Measurements from ENCODE around the gene ABCC11. TPM values are rescaled to one million over a fixed set of nuclear protein-coding genes. Genes with fewer than 3 reads are reported as not detected.

ABCC11 gene
- total RNA-seq, 2 donors from 2014 or later = not detected

- DNase-seq = no peak
- intact Hi-C loops (cut with DNase I) = no loop called here
Measured at GRCh38 chr16:48124266-48124665, 123.1 kb downstream of the ABCC11 start.

GRCh38 chr16:48123104-48123788 lies 124.1 kb downstream of the ABCC11 start:
- H3K9ac ChIP-seq (ENCODE audit: low read depth in 2 of 2, low read length in 2 of 2) = no peak overlapping the region
- TF ChIP-seq CTCF (IDR thresholded peaks at IDR 0.05) = no peak
- intact Hi-C loops (cut with DNase I) = no loop called here

More at GRCh38 chr16:48124266-48124665, 123.1 kb downstream of the ABCC11 start:
- H3K27me3 ChIP-seq = no peaks in the 10 kb centered on the region
- H3K36me3 ChIP-seq = no peaks in the 10 kb centered on the region
- no peak overlapping the region for H3K27ac ChIP-seq
- no peak for TF ChIP-seq CTCF (IDR thresholded peaks at IDR 0.05)
- no peak overlapping the region for H3K4me3 ChIP-seq
- no peaks in the 10 kb centered on the region for H3K4me1 ChIP-seq
- H3K9ac ChIP-seq (ENCODE audit: low read depth in 2 of 2, low read length in 2 of 2) = no peak overlapping the region
- H3K9me3 ChIP-seq = no peaks in the 10 kb centered on the region

GRCh38 chr16:48121276-48121675 lies 126.1 kb downstream of the ABCC11 start:
- intact Hi-C loops (cut with DNase I) = no loop called here
- Histone ChIP-seq H3K4me3 (no peak overlapping the region), H3K36me3 (no peaks in the 10 kb centered on the region), H3K9me3 (no peaks in the 10 kb centered on the region), H3K27me3 (no peaks in the 10 kb centered on the region), H3K9ac (ENCODE audit: low read depth in 2 of 2, low read length in 2 of 2) (no peak overlapping the region), H3K4me1 (no peaks in the 10 kb centered on the region), H3K27ac (no peak overlapping the region)
- no peak for TF ChIP-seq CTCF (IDR thresholded peaks at IDR 0.05)
- no peak for DNase-seq

More at GRCh38 chr16:48123104-48123788, 124.1 kb downstream of the ABCC11 start:
- no peaks in the 10 kb centered on the region for H3K4me1 ChIP-seq
- no peak overlapping the region for H3K27ac ChIP-seq
- H3K9me3 ChIP-seq = no peaks in the 10 kb centered on the region
- DNase-seq = no peak
- no peak overlapping the region for H3K4me3 ChIP-seq
- no peaks in the 10 kb centered on the region for H3K36me3 ChIP-seq
- H3K27me3 ChIP-seq = no peaks in the 10 kb centered on the region

- H3K27ac ChIP-seq = no peak overlapping the region
- H3K36me3 ChIP-seq = no peaks in the 10 kb centered on the region
- H3K9me3 ChIP-seq = no peaks in the 10 kb centered on the region
- no peak overlapping the region for H3K9ac ChIP-seq (ENCODE audit: low read depth in 2 of 2, low read length in 2 of 2)
- no peak for DNase-seq
- intact Hi-C loops (cut with DNase I) = loop anchor here (10.0 kb wide), 1 partner anchor 974 kb away; the partner anchor contains the start of gene NETO2
- H3K4me1 ChIP-seq = no peaks in the 10 kb centered on the region
- no peak for TF ChIP-seq CTCF (IDR thresholded peaks at IDR 0.05)
- H3K27me3 ChIP-seq = no peaks in the 10 kb centered on the region
- no peak overlapping the region for H3K4me3 ChIP-seq
Measured at GRCh38 chr16:48118841-48119240, 128.5 kb downstream of the ABCC11 start.

GRCh38 chr16:48117217-48118105 lies 129.9 kb downstream of the ABCC11 start:
- intact Hi-C loops (cut with DNase I) = loop anchor here (10.0 kb wide), 1 partner anchor 973 kb away; the partner anchor contains the start of gene NETO2
- Histone ChIP-seq H3K36me3 (no peaks in the 10 kb centered on the region), H3K27me3 (no peaks in the 10 kb centered on the region), H3K4me3 (no peak overlapping the region), H3K27ac (no peak overlapping the region), H3K9me3 (no peaks in the 10 kb centered on the region), H3K9ac (ENCODE audit: low read depth in 2 of 2, low read length in 2 of 2) (no peak overlapping the region), H3K4me1 (no peaks in the 10 kb centered on the region)
- peak; percentile 38 for TF ChIP-seq CTCF (IDR thresholded peaks at IDR 0.05)
- DNase-seq = peak; percentile 29

Other genes with a start within 250 kb of the ABCC11 start
- not detected for gene ABCC12, start 91.5 kb downstream of the ABCC11 start, total RNA-seq
- gene LONP2, start 3.2 kb downstream of the ABCC11 start, total RNA-seq = 10 to 100 TPM; 62.4 to 69.2 TPM
- gene SIAH1, start 137.9 kb upstream of the ABCC11 start, total RNA-seq = 10 to 100 TPM; 19.7 to 27.9 TPM